HG03460 (cell line): Measurements from ENCODE around the gene GRXCR2.
"Not testable (repeated sequence)": the region's sequence is repeated elsewhere in the genome, so short reads cannot be mapped to it uniquely, and the experiment has no call there.

Experiments used
- ATAC-seq: cut with Tn5 transposase; IDR thresholded peaks from one replicate; pipeline ENCODE4 v1.9.1; 2021; ENCODE audit not compliant: unreplicated experiment

GRXCR2 gene

GRCh38 chr5:145872914-145873313, at the start of gene GRXCR2:
GRXCR2 (minus strand) TSS chr5:145873014; CDS start chr5:145872968, 46 bp downstream.
- no peak for ATAC-seq

- no peak for ATAC-seq
Measured at GRCh38 chr5:145922059-145922458, 49.2 kb upstream of the GRXCR2 start.

- no peak for ATAC-seq
Measured at GRCh38 chr5:145921211-145921610, 48.4 kb upstream of the GRXCR2 start.

- no peak for ATAC-seq
Measured at GRCh38 chr5:145920542-145921210, 47.9 kb upstream of the GRXCR2 start.

- ATAC-seq: no peak
Measured at GRCh38 chr5:145919413-145919812, 46.6 kb upstream of the GRXCR2 start.

GRCh38 chr5:145918397-145918796, 45.6 kb upstream of the GRXCR2 start:
- no peak for ATAC-seq

- no peak for ATAC-seq
Measured at GRCh38 chr5:145917288-145917687, 44.5 kb upstream of the GRXCR2 start.

GRCh38 chr5:145915970-145916638, 43.3 kb upstream of the GRXCR2 start:
- ATAC-seq: no peak

- ATAC-seq: no peak
Measured at GRCh38 chr5:145913701-145914100, 40.9 kb upstream of the GRXCR2 start.

- no peak for ATAC-seq
Measured at GRCh38 chr5:145912594-145912993, 39.8 kb upstream of the GRXCR2 start.

- no peak for ATAC-seq
Measured at GRCh38 chr5:145912019-145912418, 39.2 kb upstream of the GRXCR2 start.

GRCh38 chr5:145911164-145911563, 38.4 kb upstream of the GRXCR2 start:
- no peak for ATAC-seq

GRCh38 chr5:145908206-145908960, 35.6 kb upstream of the GRXCR2 start:
- ATAC-seq: no peak

- no peak for ATAC-seq
Measured at GRCh38 chr5:145906401-145906800, 33.6 kb upstream of the GRXCR2 start.

GRCh38 chr5:145904743-145905142, 31.9 kb upstream of the GRXCR2 start:
- ATAC-seq: no peak

- no peak for ATAC-seq
Measured at GRCh38 chr5:145903867-145904266, 31.1 kb upstream of the GRXCR2 start.

GRCh38 chr5:145903113-145903512, 30.3 kb upstream of the GRXCR2 start:
- no peak for ATAC-seq

- ATAC-seq: no peak
Measured at GRCh38 chr5:145902421-145902820, 29.6 kb upstream of the GRXCR2 start.

GRCh38 chr5:145898171-145898570, 25.4 kb upstream of the GRXCR2 start:
- no peak for ATAC-seq

- ATAC-seq: not testable (repeated sequence)
Measured at GRCh38 chr5:145891378-145891777, 18.6 kb upstream of the GRXCR2 start.

- no peak for ATAC-seq
Measured at GRCh38 chr5:145889611-145890010, 16.8 kb upstream of the GRXCR2 start.

- ATAC-seq: no peak
Measured at GRCh38 chr5:145887976-145888574, 15.3 kb upstream of the GRXCR2 start.
